Mucosa of stomach (tissue), 1 donor: Measurements from ENCODE around the gene PPP1CC.
"Not testable (repeated sequence)": the region's sequence is repeated elsewhere in the genome, so short reads cannot be mapped to it uniquely, and the experiment has no call there.

Experiments used
- H3K27me3 ChIP-seq: one replicate; pipeline ENCODE4 v1.7.0; 2013; ENCODE audit warnings: mild to moderate bottlenecking, low read length; ENCODE audit not compliant: control insufficient read depth, insufficient read depth
- H3K36me3 ChIP-seq: one replicate; pipeline ENCODE4 v1.7.0; 2013; ENCODE audit warnings: low read length; ENCODE audit not compliant: control insufficient read depth, insufficient read depth
- H3K4me1 ChIP-seq: one replicate; pipeline ENCODE4 v1.7.0; 2013; ENCODE audit warnings: mild to moderate bottlenecking, low read length; ENCODE audit not compliant: control insufficient read depth, insufficient read depth
- H3K4me3 ChIP-seq: one replicate; pipeline ENCODE4 v1.7.0; 2013; ENCODE audit warnings: low read length
- H3K9ac ChIP-seq: one replicate; pipeline ENCODE4 v1.7.0; 2013; ENCODE audit warnings: mild to moderate bottlenecking, low read length, moderate library complexity
- H3K9me3 ChIP-seq: one replicate; pipeline ENCODE4 v1.7.0; 2013; ENCODE audit warnings: mild to moderate bottlenecking, low read length, moderate library complexity; ENCODE audit not compliant: control insufficient read depth
- donor health status: Pancreatic carcinoma.

Gene PPP1CC

DNA sequence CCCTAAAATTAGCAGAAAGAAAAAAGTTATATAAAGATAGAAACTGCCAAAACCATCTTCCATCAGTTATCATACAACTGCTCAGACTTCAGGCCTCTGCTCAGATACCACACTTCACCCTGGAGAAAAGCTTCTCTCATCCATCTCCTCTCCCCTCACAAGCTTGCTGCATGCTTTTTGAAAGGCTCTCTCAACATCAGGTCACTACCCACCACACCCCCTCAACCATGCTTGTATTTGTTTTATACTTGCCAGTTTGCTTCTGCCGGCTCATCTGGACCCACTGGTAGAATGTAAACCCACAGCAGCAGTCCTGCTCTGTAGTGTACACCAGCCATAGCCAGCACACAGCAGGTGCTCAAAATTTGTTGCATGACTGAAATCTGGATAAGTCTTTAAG, 8.8 kb downstream of the PPP1CC start:
- no peak overlapping the region for H3K4me3 ChIP-seq
- peaks cover 32% of the 10 kb centered on the region for H3K4me1 ChIP-seq
- peaks cover 2% of the 10 kb centered on the region for H3K36me3 ChIP-seq
- no peaks in the 10 kb centered on the region for H3K27me3 ChIP-seq
- H3K9me3 ChIP-seq = no peaks in the 10 kb centered on the region
- H3K9ac ChIP-seq = no peak overlapping the region

DNA sequence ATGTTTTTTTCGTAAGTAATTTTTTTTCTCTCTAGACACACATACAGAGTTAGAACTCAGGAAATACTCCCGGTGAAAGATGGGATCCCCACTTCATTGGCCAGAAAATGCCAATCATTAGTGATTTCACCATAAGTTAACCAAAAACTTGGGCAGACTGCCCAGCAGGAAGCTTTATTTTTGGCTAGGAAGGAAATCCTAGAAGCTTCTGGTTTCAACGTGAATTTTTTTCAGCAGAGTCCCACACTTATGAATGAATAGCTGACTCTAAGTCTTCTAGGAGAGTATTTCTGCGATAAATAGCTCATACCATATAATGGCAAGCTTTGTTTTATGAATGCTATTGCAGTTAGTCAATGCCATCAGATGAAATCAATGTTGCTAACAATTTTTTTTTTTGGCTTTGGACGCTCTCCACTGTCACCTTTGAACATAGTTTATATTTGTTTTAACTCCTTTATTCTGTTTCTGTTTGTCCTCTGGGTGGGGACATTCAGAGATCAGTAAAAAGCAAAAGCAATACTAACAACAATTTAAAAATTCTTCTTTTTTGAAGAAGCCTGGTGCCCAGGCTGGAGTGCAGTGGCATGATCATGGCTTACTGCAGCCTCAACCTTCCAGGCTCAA, 9.5 kb downstream of the PPP1CC start:
- Histone ChIP-seq H3K36me3 (peaks cover 9% of the 10 kb centered on the region), H3K9me3 (no peaks in the 10 kb centered on the region), H3K4me3 (no peak overlapping the region), H3K4me1 (peaks cover 25% of the 10 kb centered on the region), H3K27me3 (no peaks in the 10 kb centered on the region), H3K9ac (no peak overlapping the region)

GRCh38 chr12:110732572-110732971, 10.1 kb downstream of the PPP1CC start:
- Histone ChIP-seq H3K36me3 (peaks cover 9% of the 10 kb centered on the region), H3K9me3 (no peaks in the 10 kb centered on the region), H3K4me3 (no peak overlapping the region), H3K27me3 (no peaks in the 10 kb centered on the region), H3K9ac (no peak overlapping the region), H3K4me1 (peaks cover 24% of the 10 kb centered on the region)

DNA sequence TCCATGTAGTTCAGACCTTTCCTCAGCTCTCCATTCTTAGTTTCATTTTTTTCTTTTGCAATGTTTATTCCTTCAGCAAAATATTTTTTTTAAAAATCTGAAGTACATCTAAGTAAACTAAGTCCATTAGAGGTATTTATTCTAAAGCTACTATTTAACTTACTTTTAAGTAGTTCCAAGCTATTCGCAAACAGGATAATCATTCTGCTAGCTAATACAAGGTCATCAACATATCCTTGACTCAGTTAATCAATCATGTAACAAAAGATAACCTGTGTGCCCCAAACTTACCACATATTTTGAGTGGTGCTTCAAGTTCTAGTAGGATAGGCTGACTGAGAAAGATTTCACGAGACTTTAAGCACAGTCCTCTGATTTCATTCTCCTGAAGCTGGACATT, 11.2 kb downstream of the PPP1CC start:
- Histone ChIP-seq H3K4me1 (peaks cover 24% of the 10 kb centered on the region), H3K4me3 (no peak overlapping the region), H3K9ac (no peak overlapping the region), H3K9me3 (no peaks in the 10 kb centered on the region), H3K27me3 (no peaks in the 10 kb centered on the region), H3K36me3 (peaks cover 9% of the 10 kb centered on the region)

DNA sequence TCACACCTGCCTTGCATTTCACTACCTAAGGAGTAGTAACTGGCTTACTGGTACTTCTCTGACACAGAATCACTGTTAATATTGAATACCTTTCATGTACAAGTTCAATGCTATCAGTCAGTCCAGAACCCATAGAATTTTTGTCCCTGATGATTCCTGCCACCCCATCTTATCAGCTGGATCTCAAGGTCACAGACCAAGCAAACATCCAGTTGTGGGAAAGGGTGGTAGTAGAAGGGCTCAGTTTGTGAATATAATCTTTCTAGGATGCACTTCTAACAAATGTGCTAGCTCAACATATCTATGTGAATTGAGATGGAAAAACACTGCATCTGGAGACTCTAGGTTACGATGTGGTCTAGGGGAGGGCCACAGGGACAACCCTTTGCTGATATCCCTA, 14.1 kb downstream of the PPP1CC start:
- Histone ChIP-seq H3K36me3 (peaks cover 9% of the 10 kb centered on the region), H3K9ac (no peak overlapping the region), H3K4me3 (no peak overlapping the region), H3K9me3 (no peaks in the 10 kb centered on the region), H3K27me3 (no peaks in the 10 kb centered on the region), H3K4me1 (peaks cover 10% of the 10 kb centered on the region)

- H3K27me3 ChIP-seq = no peaks in the 10 kb centered on the region
- no peak overlapping the region for H3K9ac ChIP-seq
- H3K36me3 ChIP-seq = peaks cover 9% of the 10 kb centered on the region
- no peaks in the 10 kb centered on the region for H3K9me3 ChIP-seq
- H3K4me3 ChIP-seq = no peak overlapping the region
- no peaks in the 10 kb centered on the region for H3K4me1 ChIP-seq
These were observed 15.9 kb downstream of the PPP1CC start for GRCh38 chr12:110726708-110727369.

DNA sequence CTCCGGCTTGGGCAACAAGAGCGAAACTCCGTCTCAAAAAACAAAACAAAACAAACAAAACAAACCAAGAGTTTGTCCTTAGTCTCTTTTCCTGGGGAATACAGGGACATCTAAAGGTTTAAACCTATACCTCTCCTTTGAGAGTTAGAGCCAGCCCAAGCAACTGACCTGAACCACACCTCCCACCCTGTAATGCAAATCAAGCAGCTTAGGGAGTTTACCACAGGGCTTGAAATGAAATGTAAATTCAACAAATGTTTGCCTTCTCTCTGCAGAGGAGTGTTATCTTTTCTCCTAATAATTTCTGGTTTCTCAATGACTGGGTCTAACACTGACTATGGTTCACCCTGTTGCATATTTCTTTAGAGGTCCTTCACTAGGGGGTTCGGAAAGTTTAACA, 16.7 kb downstream of the PPP1CC start:
- Histone ChIP-seq H3K27me3 (no peaks in the 10 kb centered on the region), H3K9ac (no peak overlapping the region), H3K36me3 (peaks cover 9% of the 10 kb centered on the region), H3K9me3 (no peaks in the 10 kb centered on the region), H3K4me1 (no peaks in the 10 kb centered on the region), H3K4me3 (no peak overlapping the region)

DNA sequence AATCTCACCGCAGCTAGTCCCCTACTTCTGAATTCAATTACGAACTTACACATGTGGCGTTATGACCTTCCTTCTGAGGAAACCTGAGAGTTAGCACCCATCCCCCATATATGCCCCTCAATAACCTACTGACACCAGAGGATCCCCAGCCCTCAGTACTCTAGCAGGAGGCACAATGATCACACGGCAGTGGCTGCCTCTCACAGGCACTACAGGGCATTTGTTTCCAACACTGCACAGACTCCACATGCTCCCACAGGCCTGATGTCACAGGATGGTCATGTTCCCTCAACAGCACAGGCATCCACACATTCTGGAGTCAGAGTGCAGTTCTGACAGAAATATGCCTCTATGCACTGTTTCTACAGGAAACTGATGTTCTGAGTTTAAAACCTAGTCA, 17.4 kb downstream of the PPP1CC start:
- H3K9me3 ChIP-seq = no peaks in the 10 kb centered on the region
- no peaks in the 10 kb centered on the region for H3K4me1 ChIP-seq
- peaks cover 9% of the 10 kb centered on the region for H3K36me3 ChIP-seq
- H3K9ac ChIP-seq = no peak overlapping the region
- H3K27me3 ChIP-seq = no peaks in the 10 kb centered on the region
- H3K4me3 ChIP-seq = no peak overlapping the region

GRCh38 chr12:110722892-110723291, 19.8 kb downstream of the PPP1CC start:
- not testable (repeated sequence) for H3K9me3 ChIP-seq, H3K4me3 ChIP-seq, H3K36me3 ChIP-seq, H3K4me1 ChIP-seq, H3K27me3 ChIP-seq, H3K9ac ChIP-seq

DNA sequence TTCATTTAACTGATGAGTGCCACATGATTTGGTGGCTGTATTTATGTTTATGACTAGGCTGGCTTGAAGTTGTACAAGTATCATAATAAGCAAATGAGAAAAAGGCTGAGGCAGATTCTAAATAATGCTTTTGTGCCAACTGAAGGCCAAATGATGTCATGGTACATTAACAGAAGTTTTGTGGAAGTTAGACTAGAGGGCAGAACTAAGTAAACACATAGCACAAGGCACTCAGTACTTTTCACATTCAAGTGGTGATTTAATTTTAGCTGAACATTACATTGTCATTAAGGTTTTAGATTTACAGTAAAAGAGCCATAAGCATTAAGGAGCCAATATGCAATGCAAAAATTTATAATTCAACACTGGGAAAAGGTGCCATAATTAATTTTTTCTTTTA, 21.1 kb downstream of the PPP1CC start:
- Histone ChIP-seq H3K9ac (no peak overlapping the region), H3K27me3 (no peaks in the 10 kb centered on the region), H3K36me3 (no peaks in the 10 kb centered on the region), H3K4me3 (no peak overlapping the region), H3K9me3 (no peaks in the 10 kb centered on the region), H3K4me1 (no peaks in the 10 kb centered on the region)

DNA sequence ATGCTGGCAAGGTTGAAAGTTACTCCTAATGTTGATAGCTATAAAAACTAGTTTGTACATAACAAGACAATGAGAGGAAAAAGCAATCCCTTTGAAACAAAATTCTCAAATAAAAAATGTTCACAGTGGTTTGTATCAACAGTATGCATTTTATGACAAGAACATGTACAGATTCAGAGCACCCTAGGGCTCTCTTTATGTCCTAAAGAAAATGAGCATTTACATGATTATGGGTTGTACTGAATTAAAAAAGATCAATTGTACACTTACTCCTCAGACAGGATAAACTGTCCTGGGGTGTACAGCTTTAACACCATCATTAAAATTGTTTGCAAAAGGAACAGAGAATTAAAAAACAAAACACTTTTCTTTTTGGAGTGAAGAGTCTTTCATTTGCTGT, 22.2 kb downstream of the PPP1CC start:
- Histone ChIP-seq H3K36me3 (no peaks in the 10 kb centered on the region), H3K27me3 (no peaks in the 10 kb centered on the region), H3K9me3 (no peaks in the 10 kb centered on the region), H3K4me3 (no peak overlapping the region), H3K4me1 (no peaks in the 10 kb centered on the region), H3K9ac (no peak overlapping the region)

- H3K9me3 ChIP-seq = no peaks in the 10 kb centered on the region
- no peaks in the 10 kb centered on the region for H3K4me1 ChIP-seq
- no peak overlapping the region for H3K4me3 ChIP-seq
- no peak overlapping the region for H3K9ac ChIP-seq
- H3K36me3 ChIP-seq = no peaks in the 10 kb centered on the region
- H3K27me3 ChIP-seq = no peaks in the 10 kb centered on the region
These were observed 24.3 kb downstream of the PPP1CC start for GRCh38 chr12:110718222-110718908.
